ENCODE results near the gene MYL2.

GRCh38 chr12:110913119-110914056 is 7.0 kb downstream of the MYL2 start:
- TF ChIP-seq POLR2AphosphoS5 (IDR thresholded peaks at IDR 0.05; ENCODE audit: low read depth, low read length) (no peak), REST (IDR thresholded peaks at IDR 0.05; ENCODE audit: insufficient read depth in 1 of 2, low read depth in 2 of 2, low read length in 2 of 2) (no peak), TAF1 (IDR thresholded peaks at IDR 0.05; ENCODE audit: borderline replicate concordance, insufficient read depth, low read length) (no peak), SIN3A (IDR thresholded peaks at IDR 0.05; ENCODE audit: borderline replicate concordance, insufficient read depth, low read length) (no peak), FOXP2 (optimal IDR thresholded peaks at IDR 0.05; ENCODE audit: borderline replicate concordance, extremely low read depth, extremely low read length, insufficient read depth) (no peak)

Data from PFSK-1 (cell line).